ENCODE results near the gene STK32A.
"Not testable (repeated sequence)": the region's sequence is repeated elsewhere in the genome, so short reads cannot be mapped to it uniquely, and the experiment has no call there.

Gene STK32A

DNA sequence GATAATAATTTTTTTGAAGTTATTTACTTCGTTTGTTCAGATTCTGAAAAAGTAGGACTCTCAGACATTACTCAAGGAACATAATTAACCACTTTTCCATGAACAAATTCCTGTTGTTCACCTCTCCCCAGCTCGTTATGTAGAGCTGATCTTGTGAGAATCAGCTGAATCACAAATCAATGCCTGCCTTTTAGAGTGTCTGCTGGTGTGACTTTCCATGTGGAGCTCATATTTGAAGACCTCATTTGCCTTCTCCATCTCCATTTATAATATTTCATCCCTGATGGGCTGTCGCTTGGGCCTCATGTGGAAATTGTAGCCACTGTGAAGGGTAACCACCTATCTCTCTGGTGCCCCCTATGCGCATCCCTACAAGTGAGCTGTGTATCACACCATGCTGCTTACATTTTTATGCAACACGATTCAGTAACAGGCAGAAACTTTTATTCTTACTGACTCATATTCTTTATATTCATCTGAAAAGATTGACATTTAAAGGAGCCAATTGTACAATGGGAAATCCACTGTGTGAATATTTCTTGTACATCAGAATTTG, 111.3 kb downstream of the STK32A start:
- DNase-seq (ENCODE audit: low read depth in 3 of 3), result no peak

DNA sequence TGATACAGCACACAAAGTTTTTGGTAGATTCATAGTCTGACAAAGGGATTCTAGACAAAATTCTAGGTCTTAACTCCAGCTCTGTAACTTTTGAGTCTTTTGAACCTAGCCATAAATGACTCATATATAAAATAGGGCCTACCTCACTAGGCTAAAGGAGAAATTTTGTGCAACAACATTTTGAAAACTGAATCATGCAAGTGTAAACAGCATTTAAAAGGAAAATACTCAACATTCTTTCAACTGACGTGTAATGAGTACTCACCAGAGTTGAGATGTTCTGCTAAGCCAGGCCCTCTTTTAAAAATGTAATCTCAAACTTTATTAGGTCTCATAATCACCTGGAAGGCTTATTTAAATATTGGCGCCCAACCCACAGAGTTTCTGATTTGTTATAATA, 113.2 kb downstream of the STK32A start:
- DNase-seq (ENCODE audit: low read depth in 3 of 3), result no peak

DNA sequence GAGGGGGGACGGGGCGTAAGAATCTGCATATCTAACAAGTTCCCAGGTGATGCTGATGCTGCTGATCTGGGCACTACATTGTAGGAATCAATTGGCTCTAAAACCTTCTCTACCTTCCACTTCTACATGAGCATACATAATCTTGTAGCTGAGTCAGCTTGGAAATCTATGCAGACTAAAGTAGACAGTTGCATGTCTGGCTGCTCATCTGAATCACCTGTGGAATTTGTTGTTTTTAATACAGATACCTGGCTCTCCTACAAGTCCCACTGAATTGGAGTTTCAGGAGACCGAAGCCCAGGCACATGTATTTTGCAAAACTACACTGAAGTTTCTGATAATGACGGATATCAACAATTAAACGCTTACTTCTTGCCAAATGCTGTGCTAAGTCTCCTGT, 113.6 kb downstream of the STK32A start:
- DNase-seq (ENCODE audit: low read depth in 3 of 3), result no peak

DNA sequence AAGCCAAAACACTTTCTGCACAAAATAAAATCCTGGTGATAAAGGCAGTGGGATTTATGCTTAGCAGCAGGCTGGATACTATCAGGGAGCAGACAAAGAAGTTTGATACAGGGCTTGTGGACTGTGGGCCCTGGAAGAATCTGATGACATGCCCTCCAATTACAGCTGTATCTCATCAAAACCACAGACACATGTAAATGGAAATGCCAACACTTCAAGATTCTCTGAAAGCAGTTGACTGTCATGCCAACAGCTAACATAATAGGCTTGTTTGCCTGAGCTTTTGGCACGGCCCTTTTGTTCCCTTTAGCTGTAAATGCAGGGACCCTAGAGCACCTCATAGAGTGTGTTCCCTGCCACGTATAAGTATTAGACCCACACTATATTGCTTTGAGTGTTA, 114.4 kb downstream of the STK32A start:
- no peak for DNase-seq (ENCODE audit: low read depth in 3 of 3)

DNA sequence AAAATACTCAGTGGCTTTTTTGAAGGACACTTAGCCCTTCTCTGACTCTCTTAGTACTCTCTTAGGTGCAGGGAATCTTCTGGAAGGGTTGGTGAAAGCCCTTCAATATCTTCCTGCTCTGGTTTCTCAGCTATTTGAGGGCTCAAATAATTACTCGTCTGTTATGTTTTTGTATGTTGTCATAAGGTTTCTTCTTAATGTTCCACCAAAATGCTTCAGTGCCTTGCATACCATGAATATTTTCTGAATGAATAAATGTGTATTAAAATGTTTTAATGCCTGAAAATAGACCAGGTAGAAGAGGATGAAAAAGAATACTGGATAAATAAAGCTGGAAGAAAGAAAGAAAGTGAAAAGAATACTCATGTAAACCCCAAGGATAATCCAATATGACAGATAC, 124.3 kb downstream of the STK32A start:
- DNase-seq (ENCODE audit: low read depth in 3 of 3), result no peak

DNA sequence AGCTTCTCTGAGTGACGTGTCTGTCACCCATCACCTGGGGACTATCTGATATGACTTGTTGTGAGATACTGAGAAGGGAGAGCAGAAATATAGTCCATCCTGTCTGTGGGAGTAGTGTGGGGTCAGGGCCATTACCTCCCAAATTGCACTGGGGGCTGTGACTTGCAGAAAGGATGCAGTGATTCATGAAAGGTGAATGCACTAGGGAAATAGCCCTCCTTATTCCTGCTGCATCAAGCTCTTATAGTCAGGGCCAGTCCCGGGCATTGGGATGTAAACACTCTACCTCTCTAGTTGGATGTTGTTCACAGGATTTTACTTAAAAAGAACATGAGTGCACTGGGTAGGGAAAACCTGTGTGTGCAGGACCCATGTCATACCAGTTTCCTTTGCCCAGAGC, 124.8 kb downstream of the STK32A start:
- no peak for DNase-seq (ENCODE audit: low read depth in 3 of 3)

DNA sequence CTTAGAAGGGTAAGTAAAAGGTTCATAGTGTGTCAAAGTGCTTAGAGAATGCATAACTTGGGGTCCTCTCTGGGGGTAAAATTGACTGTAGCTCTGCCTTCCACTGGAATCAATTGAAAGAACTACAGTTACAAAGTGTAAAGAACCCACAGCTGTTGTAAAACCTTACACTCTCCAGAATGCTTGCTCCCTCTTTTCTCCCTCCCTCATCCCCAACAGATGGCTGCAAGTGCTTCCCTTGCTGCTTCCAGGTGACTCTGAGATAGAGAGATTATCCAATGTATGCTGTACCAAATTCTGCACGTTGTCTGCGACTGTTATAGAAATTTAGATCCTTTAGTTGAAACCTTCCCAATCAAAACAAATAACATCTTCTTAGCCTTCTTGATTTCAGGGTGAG, 126.0 kb downstream of the STK32A start:
- DNase-seq (ENCODE audit: low read depth in 3 of 3), result no peak

DNA sequence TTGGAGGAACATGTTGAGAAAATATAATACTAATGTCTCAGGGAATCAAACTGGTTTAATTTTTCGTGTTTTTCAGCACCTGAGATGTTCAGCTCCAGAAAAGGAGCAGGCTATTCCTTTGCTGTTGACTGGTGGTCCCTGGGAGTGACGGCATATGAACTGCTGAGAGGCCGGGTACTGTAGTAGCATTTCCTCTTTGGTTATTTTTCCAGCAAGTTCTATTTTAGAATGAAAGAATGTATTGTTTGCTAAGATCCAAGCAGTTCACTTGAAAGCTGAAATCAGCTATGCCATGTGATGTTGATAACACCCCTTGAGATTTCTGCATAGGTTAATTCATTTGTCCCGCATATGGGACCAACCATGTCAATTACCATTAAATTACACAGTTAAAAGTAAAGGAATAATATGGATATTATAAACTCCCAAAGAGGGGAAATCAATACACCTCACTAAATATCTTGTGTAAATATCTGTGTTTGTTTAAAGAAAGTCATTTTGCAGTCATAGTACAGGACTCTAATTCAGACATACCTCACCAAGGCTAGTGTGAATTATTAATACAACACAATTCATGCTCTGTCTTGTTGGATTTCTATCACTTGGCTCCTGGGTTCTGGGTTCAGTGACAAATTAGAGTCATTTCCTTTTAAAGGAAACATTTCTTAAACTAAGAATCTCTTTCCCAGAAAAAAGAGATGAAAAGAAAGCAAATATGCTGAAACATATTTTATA, 126.8 kb downstream of the STK32A start:
- no peak for DNase-seq (ENCODE audit: low read depth in 3 of 3)

DNA sequence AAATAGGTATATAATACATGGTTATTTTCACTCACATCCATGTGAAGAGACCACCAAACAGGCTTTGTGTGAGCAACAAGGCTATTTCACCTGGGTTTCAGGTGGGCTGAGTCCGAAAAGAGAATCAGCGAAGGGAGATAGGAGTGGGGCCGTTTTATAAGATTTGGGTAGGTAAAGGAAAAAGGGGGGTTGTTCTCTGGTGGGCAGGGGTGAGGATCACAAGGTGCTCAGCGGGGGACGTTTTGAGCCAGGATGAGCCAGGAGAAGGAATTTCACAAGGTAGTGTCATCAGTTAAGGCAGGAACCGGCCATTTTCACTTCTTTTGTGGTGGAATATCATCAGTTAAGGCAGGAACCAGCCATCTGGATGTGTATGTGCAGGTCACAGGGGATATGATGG, 132.6 kb downstream of the STK32A start:
- DNase-seq (ENCODE audit: low read depth in 3 of 3), result not testable (repeated sequence)

DNA sequence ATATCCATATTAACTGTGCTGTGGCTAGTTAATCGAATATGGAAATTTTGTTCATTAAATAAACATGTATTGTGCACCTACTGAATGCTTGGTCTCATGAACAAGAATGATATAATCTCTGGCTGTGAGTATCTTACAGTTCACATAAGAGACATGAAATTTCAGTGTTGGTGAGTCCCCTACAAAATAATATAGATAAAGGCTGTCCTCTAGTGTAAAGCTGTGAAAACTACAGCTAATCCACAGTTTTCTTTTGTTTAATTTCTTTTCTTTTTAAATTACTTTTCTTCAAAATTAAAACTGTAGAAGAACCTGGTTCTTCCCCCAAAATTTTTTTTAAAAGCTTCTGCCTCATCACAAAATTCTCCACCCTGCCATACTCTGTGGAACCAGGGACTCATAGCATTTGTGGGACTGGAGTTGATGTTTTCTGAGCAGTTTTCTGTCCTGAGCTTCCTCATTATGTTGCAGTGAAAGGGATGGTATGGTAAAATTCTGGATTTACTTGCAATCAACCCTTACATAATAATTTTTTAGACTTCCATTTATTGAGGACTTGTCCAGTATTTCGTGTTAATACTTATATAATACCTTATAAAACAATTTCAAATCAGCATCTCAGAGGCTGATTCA, 135.0 kb downstream of the STK32A start:
- DNase-seq (ENCODE audit: low read depth in 3 of 3), result no peak

DNA sequence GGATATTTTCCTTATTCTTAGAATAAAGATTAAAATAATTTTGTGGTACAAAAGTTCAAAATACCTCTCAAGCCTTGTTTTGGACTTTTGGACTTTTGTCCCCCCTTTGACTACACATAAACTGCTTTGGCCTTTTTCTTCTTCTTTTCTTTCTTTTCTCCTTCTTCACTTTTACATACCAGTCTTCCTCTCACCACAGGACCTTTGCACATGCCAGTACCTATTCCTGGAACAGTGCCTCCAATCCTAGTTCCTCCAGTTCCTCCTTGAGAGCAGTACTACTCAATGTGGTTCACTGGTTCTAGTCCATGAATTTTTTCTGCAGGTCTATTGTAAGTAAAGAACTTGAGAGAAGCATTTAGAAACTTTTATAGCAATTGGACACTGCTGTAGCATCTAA, 136.5 kb downstream of the STK32A start:
- DNase-seq (ENCODE audit: low read depth in 3 of 3), result no peak

DNA sequence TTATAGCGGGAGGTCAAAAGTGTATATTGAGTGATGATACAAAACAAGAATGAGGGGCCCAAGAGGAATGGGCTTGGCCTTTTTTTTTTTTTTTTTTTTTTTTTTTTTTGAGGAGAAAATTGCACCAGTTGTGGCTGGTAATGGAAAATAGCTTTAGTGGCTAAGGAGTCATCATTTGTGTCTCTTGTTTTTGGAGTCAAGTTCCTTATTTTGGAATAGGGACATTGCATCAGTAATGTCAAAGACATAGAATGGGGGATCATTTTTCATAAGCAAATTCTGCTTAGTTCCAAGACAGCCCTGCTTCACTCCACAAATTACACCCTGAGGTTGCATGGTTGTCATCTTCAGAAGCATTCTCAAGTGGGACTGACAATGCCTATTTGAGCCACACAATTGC, 137.4 kb downstream of the STK32A start:
- no peak for DNase-seq (ENCODE audit: low read depth in 3 of 3)

DNA sequence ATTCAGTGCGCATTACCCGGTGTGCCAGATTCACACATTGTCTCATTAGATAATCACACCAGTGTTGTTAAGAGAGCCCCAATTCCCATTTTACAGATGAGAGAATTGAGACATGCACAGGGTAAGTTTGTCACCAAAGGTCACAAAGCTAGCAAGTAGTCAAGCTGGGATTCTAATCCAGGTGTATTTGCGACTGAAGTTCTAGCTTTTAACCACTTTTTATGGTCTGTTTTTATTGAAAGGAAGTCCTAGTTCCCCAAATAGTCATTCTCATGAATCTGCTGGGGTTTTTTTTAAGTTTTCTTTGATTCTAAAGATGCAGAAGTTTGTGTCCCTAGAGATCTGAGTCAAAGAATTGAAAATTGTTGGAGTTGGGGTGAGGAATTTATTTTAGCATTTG, 138.5 kb downstream of the STK32A start:
- DNase-seq (ENCODE audit: low read depth in 3 of 3), result no peak

DNA sequence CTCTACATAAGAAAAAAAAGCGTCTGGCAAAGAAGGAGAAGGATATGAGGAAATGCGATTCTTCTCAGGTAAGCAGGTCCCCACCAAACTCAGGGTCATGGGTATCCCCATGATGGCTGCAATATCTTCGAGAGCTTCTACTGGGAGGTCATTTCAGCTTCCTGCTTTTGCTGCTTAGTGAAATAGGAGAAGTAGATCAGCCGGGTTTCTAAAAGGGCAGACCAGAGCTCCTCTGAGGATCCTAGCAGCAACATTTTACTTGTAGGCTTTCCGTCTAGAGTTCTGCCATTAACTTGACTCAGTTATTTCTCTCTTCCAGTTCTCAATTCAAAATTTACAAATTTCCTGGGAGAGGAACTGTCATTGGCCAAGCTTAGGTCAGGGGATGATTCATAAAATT, 140.3 kb downstream of the STK32A start:
- DNase-seq (ENCODE audit: low read depth in 3 of 3), result no peak

DNA sequence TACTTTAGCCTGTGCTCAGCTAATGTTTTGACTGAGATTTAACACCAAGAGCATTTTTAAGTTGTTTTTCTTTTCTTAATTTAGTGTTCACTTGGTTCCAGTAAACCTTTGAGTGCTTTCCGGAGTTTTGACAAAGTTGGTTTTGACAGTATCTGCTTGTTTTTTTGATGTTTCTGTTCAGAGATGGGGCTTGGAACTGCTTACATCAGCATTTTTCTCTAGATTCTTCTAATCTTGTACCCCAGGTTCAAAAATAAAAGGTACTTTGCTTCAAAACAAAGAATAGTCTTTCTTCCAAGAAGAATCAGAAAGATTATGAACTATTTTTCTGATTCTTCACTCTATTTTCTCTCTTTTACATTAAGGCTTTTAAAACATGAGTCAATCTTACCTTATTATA, 142.9 kb downstream of the STK32A start:
- no peak for DNase-seq (ENCODE audit: low read depth in 3 of 3)

DNA sequence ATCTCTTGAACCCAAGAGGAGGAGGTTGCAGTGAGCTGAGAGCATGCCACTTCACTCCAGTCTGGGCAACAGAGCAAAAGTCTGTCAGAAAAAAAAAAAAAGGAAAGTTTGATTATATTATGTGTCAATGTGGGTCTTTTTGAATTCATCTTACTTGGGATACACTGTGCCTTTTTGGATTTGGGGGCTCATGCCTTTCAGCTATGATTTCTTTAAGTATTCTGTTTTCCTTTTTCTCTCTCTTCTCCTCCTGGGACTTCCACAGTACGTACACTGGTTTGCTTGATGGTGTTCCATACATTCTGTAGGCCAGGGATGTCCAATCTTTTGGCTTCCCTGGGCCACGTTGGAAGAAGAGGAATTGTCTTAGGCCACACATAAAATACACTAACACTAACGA, 146.7 kb downstream of the STK32A start:
- no peak for DNase-seq (ENCODE audit: low read depth in 3 of 3)

DNA sequence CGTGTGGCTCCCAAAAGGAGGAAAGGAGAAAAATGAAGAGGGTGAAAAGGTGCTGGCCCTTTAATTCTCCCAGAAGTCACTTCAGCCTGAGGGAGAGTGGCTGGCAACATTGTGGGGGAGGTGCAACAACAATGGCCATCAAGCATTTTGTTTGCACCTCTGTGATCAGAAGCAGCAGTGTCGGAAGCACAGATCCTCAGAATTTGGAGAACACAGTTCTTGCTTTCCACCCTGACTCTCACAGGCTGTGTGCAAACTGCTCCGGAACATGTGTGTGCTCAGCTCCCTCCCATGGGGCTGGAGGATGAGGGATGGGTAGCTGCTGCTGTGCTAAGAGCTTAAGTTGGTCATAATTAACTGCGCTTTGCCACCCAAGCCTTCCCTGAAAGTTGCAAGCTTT, 147.9 kb downstream of the STK32A start:
- DNase-seq (ENCODE audit: low read depth in 3 of 3), result no peak

DNA sequence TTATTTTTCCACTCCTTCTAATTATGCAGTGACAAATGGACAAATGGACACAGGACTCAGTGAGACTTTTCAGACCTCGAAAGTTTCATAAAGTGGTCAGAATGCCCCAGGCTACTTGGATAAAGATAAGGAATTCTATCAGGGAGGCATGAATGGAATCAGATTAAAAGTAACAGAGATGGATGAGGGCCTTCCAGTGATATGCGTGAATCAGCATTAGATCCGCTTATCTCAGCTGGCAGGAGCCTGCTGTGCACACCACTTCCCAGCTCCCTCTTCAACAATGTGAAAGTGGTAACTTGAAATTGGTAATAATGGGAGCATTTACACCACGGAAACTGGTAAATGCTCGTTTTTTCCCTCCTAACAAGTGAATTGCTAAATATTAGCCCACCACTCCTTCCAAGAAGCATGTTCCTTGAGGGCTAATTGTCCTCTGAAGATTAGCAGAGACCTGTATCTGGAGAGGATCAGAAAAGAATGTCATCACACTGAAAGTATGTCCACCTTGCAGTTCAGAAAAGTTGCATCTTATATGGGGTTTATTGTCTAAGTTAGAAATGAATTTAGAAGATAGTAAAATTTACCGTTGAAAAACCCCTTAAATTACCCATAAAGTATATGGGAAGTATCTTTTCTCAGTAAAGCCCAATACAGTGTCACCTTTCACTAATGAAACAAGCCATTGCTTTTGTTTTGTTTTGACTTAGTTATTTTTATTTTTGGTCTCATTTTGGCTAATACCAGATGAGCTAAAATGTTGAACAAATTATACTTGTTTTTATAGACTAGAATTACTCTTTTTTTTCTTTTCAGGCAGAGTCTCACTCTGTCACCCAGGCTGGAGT, 149.7 kb downstream of the STK32A start:
- DNase-seq (ENCODE audit: low read depth in 3 of 3), result no peak

DNA sequence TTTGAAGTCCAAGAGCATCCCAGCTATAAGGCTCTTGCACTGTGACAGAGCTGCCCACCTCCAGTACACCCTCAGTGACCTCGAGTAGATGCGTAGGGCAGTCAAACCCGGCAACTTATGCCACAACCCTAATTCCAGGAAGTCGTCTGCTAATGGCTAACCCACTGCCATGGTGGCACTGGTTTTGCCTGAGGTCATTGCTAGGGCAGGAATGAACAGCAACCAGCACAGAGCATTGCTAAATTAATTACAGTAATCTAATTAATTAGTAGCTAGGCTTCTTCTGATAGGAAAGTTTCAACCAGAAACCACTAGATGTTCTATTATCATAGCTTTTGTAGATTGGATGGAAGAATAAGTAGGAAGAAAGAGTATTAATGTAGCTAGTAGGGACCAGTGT, 152.3 kb downstream of the STK32A start:
- no peak for DNase-seq (ENCODE audit: low read depth in 3 of 3)

DNA sequence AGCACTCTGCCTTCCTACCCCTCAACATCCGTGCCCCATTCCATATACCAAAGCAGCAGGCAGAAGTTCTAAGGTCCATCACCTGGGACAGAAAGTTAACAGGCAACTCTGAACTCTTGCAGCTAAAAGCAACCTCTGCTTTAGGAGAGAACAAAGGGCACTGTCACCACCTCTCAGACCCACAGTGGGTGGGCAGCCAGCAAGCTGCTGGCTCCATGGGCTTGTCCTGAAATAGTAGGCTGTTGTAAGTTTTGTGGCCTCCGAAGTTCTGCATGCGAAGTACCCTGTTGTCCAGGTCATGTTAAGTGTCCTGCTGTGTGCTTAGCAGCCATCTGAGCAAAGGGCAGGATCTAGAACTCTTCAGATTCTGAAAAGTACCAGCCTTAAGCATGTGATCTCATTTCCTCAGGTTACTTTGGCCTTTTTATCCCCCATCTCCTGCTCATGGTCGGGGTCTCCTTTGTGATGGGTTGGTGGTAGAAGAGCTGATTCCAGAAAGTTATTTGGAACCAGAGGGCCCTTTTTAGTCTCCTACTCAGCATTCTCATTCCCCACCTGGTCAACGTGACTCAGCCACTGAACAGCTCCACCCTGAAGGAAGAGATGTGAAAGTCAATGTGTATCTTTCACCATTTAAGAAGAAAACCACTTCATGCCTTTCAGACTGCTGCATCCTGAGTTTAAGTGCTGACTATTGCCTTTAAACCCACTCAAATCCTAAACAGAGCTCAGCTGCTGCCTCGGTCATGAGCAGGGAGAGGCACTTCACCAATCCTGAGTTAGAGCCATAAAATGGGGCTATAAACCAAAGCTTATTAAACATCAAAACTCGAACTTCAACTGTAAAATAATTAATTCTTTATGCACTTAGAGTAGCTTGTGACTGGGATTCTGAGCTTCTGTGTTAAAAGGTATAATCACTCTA, 153.6 kb downstream of the STK32A start:
- DNase-seq (ENCODE audit: low read depth in 3 of 3), result no peak

DNA sequence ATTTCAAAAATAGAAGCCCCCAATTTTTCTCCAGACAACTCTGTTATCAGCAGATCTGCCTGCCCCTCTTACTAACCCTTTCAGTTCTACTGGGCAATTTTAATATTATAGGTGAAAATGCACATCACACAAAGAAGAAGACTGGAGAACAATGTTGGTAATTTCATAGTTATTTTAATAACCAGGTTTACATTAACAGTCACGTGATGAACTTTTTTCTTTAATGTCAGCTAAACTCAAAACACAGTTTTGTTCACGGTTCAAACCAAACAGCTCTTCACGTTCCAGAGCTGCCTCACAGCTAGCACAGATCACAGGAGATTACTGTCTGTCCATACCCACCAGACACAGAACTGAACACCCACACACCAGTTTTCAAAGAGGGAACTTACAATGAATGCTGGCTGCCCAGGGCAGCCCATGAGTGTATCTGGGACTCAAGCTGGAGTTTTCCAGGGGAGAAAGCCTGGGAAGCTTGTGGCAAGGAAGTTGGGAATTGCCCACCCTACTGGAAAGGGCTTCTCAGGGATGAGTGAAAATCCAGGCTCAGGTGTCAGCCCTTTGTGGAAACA, 155.9 kb downstream of the STK32A start:
- DNase-seq (ENCODE audit: low read depth in 3 of 3), result no peak

All from stimulated activated CD4-positive, alpha-beta T cell treated with anti-CD3 and anti-CD28 coated beads, TNF-alpha, amount 100 ng/mL, for 24 hours (primary cell).